ENCODE data around the gene MAGEB6.
"Not testable (repeated sequence)": the region's sequence is repeated elsewhere in the genome, so short reads cannot be mapped to it uniquely, and the experiment has no call there.

MAGEB6 gene, protein sequence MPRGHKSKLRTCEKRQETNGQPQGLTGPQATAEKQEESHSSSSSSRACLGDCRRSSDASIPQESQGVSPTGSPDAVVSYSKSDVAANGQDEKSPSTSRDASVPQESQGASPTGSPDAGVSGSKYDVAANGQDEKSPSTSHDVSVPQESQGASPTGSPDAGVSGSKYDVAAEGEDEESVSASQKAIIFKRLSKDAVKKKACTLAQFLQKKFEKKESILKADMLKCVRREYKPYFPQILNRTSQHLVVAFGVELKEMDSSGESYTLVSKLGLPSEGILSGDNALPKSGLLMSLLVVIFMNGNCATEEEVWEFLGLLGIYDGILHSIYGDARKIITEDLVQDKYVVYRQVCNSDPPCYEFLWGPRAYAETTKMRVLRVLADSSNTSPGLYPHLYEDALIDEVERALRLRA

DNA sequence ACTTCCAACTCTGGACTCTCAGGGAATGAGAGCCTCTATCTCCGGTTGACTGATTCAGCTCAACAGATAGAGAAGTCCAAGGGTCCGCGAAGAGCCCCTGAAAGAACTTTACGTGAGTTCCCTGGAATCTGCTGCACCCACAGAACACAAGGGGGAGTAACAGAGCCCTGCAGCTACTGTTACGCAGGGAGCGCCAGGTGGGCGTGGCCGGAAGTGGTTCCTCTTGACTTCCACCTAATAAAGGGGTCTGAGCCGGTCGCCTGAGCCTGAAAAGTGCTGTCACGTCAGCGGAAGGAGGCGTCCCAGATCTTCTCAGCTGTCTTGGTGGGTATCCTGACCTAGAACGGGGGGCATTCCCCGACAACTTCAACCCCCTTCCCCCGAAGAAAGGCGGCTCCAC, at the start of gene MAGEB6:
MAGEB6 (plus strand) TSS at position 237 of the 400 bp plus-strand sequence. CDS start 1,407 bp downstream, outside the sequence.
- no peak for DNase-seq (ENCODE audit: extremely low read depth, low read depth)
- TF ChIP-seq, protein P1, sequence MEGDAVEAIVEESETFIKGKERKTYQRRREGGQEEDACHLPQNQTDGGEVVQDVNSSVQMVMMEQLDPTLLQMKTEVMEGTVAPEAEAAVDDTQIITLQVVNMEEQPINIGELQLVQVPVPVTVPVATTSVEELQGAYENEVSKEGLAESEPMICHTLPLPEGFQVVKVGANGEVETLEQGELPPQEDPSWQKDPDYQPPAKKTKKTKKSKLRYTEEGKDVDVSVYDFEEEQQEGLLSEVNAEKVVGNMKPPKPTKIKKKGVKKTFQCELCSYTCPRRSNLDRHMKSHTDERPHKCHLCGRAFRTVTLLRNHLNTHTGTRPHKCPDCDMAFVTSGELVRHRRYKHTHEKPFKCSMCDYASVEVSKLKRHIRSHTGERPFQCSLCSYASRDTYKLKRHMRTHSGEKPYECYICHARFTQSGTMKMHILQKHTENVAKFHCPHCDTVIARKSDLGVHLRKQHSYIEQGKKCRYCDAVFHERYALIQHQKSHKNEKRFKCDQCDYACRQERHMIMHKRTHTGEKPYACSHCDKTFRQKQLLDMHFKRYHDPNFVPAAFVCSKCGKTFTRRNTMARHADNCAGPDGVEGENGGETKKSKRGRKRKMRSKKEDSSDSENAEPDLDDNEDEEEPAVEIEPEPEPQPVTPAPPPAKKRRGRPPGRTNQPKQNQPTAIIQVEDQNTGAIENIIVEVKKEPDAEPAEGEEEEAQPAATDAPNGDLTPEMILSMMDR (IDR thresholded peaks at IDR 0.05; ENCODE audit: low read depth, low read length): no peak

DNA sequence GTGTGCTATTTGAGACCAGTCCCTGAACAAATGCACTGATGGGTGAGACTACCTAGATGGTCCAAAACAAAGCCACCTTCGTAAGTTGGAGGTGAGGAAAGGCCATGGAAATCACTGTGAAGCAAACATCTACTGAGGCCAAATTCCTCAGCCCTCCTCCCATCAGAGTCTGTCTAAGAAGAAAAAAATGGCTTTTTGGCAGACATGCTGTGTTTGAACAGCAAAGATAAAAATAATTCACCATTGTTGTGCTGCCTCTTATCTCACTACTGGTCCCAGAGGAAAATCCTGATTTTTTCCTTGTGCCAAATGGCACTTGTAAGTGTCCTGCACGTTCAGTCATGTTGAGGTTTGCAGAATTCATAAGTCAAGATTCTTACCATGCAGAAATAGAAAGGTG, 46.2 kb upstream of the MAGEB6 start:
- TF ChIP-seq, protein P1 (IDR thresholded peaks at IDR 0.05; ENCODE audit: low read depth, low read length): no peak
- no peak for DNase-seq (ENCODE audit: extremely low read depth, low read depth)

DNA sequence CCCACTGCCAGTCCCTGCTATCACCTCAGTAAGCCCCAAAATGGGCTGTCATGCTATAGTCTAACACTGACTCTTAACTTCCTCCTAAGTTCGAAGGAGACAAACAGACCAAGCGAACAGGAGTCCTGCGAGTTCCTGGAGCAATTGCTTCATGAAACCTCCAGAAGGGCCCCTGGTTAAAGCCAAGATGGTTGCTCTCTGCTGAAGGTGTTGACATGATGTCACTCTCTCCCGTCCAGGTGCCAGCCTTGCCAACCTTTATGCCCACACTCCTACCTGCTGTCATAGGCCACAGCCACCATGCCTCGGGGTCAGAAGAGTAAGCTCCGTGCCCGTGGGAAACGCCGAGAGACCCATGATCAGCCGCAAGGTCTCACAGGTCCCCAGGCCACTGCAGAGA, 31.9 kb upstream of the MAGEB6 start, which contains the start of gene MAGEB6B:
MAGEB6B (plus strand) TSS at position 301 of the 400 bp plus-strand sequence; CDS start at position 301, 0 bp downstream.
- DNase-seq (ENCODE audit: extremely low read depth, low read depth): no peak
- TF ChIP-seq, protein P1 (IDR thresholded peaks at IDR 0.05; ENCODE audit: low read depth, low read length): no peak

DNA sequence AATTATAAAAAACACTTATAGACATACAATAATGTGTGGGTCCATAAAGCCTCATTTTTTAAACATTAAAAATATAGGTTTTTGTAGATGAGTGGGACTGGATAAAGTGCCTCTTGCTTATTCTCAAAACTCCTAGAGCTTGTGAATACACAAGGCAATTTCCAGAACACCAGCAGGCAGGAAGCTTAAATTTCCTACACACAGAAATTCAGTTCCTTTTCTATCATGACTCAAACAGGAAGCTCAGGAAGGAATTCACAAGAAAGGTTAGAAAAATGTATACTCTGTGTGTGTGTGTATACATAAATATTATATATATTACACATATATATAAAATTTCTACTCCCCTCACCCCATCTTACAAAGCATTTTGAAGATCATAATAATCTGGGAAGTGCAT, 11.3 kb downstream of the MAGEB6 start:
- no peak for DNase-seq (ENCODE audit: extremely low read depth, low read depth)
- TF ChIP-seq, protein P1 (IDR thresholded peaks at IDR 0.05; ENCODE audit: low read depth, low read length): no peak

DNA sequence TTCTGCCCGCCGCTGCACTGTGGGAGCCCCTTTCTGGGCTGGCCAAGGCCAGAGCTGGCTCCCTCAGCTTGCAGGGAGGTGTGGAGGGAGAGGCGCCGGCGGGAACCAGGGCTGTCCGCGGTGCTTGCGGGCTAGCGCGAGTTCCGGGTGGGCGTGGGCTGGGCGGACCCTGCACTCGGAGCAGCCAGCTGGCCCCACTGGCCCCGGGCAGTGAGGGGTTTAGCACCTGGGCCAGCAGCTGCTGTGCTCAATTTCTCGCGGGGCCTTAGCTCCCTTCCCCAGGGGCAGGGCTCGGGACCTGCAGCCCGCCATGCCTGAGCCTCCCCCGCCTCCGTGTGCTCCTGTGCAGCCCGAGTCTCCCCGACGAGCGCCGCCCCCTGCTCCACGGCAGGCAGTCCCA, 12.5 kb downstream of the MAGEB6 start:
- DNase-seq (ENCODE audit: extremely low read depth, low read depth): not testable (repeated sequence)

DNA sequence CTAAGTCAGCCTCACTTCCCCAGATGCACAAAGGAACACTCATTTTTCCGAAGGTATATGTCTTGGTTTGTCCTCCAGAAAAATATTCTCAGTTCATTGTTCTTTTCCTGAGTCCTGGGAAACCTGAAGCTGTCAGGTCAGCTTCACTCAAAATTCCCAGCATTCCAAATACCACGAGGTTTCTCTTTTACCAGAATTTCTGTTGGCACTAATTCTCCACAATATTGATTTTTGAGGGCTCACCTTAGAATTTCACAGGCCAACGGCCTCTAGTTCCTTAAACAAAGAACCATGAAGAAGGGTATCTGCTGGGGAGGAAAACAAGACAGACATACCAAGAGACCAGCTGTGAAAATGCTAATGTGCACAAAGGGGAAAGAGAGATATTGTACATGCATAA, 15.8 kb downstream of the MAGEB6 start:
- TF ChIP-seq, protein P1 (IDR thresholded peaks at IDR 0.05; ENCODE audit: low read depth, low read length): no peak

DNA sequence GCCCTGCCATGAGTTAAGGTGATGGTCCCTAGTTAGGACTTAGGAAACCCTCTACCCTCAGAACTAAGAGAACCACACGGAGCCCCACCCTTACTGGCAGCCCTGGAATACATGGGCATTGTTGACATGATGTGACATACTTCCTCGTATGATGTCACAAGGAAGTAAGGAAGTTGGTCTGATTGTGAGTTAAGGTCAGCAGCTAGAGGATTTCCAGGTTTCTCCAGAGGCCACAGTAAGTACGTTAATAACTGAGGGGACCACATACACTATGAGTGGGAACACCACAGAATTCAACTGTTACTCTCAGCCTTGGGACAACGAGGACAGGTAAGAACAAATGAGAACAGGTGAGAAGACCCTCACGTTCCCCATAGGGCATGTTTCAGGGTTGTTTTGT, 23.6 kb downstream of the MAGEB6 start, which contains the start of gene MAGEB5:
MAGEB5 (plus strand) TSS at position 301 of the 400 bp plus-strand sequence. CDS start 1,133 bp downstream, outside the sequence.
- no peak for DNase-seq (ENCODE audit: extremely low read depth, low read depth)
- TF ChIP-seq, protein P1 (IDR thresholded peaks at IDR 0.05; ENCODE audit: low read depth, low read length): no peak

More for the DNA sequence above, 15.8 kb downstream of the MAGEB6 start:
- DNase-seq (ENCODE audit: extremely low read depth, low read depth): no peak

Data from AG09319 (cell line).